Adrenal gland (tissue), 12 donors: ENCODE data around the gene MCM3AP. TPM values are rescaled to one million over a fixed set of nuclear protein-coding genes. Genes with fewer than 3 reads are reported as not detected.

Experiments
- DNase-seq, 7 donors: peaks; one replicate each; pipeline ENCODE4 v3.0.0-alpha.2; 2019 to 2020
- H3K27ac ChIP-seq, 5 donors: fragments of 200-600 bp; sonication (generic) in 4 of 5; 1 replicate in 3 of 5; 2 replicates in 2 of 5; pipeline versions ENCODE4 v1.5.1 to v1.8.0; 2016 to 2020; ENCODE audit warnings: mild to moderate bottlenecking in 1 of 5
- H3K27me3 ChIP-seq: fragments of 200-600 bp; 2 replicates; pipeline ENCODE4 v1.8.0; 2021
- H3K36me3 ChIP-seq, 2 donors: fragments of 200-600 bp; replicated peaks in 1 of 2; 1 replicate in 1 of 2; 2 replicates in 1 of 2; pipeline versions ENCODE4 v1.5.1 to v1.8.0; 2018 to 2022
- H3K4me1 ChIP-seq, 2 donors: fragments of 200-600 bp; replicated peaks in 1 of 2; 1 replicate in 1 of 2; 2 replicates in 1 of 2; pipeline versions ENCODE4 v1.5.1 to v1.8.0; 2018 to 2021
- H3K4me3 ChIP-seq, 4 donors: fragments of 200-600 bp; sonication (generic) in 3 of 4; one replicate each; pipeline ENCODE4 v1.5.1; 2016 to 2018
- H3K9me3 ChIP-seq, 3 donors: fragments of 200-600 bp; sonication (generic) in 1 of 3; replicated peaks in 1 of 3; 1 replicate in 2 of 3; 2 replicates in 1 of 3; pipeline versions ENCODE4 v1.5.1 to v1.8.0; 2016 to 2021
- POLR2A ChIP-seq, 2 donors: fragments of 450-650 bp; IDR thresholded peaks; one replicate each; pipeline ENCODE4 v1.6.1; 2017; ENCODE audit warnings: antibody characterized with exemption in 2 of 2, mild to moderate bottlenecking in 2 of 2, moderate library complexity in 1 of 2
- WGBS, 4 donors: extraction: QIAGEN DNeasy Blood & Tissue Kit in 2 of 4; methylation state at CpG; one replicate each; pipeline versions ENCODE4 v1.1.5 to v1.1.7; 2013 to 2017; 5-methylcytosine and 5-hydroxymethylcytosine counted together
- intact Hi-C, 2 donors: fragments of 100-400 bp; cut with DNase I; formaldehyde crosslinking; loops; one replicate each; pipeline versions ENCODE4 v1.14.1 to v1.15.0; 2022 to 2023
- polyA plus RNA-seq, 3 donors: library from polyadenylated mRNA; stranded (reverse); fragments of 200-250 nt in 2 of 3; fragments of 350-450 nt in 1 of 3; fragmentation: Illumina TruSeq in 1 of 3; extraction: RNeasy Lipid Tissue Mini Kit (QIAGEN cat#74804) in 1 of 3; gene quantifications; one replicate each; pipeline ENCODE4 v1.2.3, GENCODE V29; 2013 to 2014
- total RNA-seq, 9 donors: library from RNA; depleted of rRNA in 4 of 9; stranded (reverse); fragments of >200 nt in 4 of 9; fragments of 120-200 nt in 1 of 9; fragmentation: NEBNext Ultra II Directional in 1 of 9; extraction: Animal tissue kit (Norgen Biotek cat#: 25700) in 1 of 9; gene quantifications; one replicate each; pipeline versions ENCODE4 v1.1.0 to v1.2.4, GENCODE V29; 2013 to 2023
- TF ChIP-seq, protein P1 (sequence below), 6 experiments: fragments of 450-650 bp in 4 of 6; fragments of 200-600 bp in 2 of 6; sonication (generic) in 1 of 6; IDR thresholded peaks; 1 replicate in 5 of 6; 2 replicates in 1 of 6; pipeline versions ENCODE4 v1.5.1 to v1.8.0; 2016 to 2021; ENCODE audit warnings: antibody characterized with exemption in 6 of 6, mild to moderate bottlenecking in 2 of 6, moderate library complexity in 1 of 6
- donor health status: healthy with polysubstance abuse.
- donor health status: Bipolar disorder and iron deficiency.
- donor health status: DM: yes; HTN: yes; CAD: no.
- donor health status: DM: no; HTN: no; CAD: no.
- donor health status: DM: no; HTN: no; CAD: no.
- donor health status: DM: yes; HTN: yes; CAD: no.

The MCM3AP gene
- total and polyA plus RNA-seq, 12 donors, result 34.8 to 89.4 (median 70.1) TPM

- WGBS, 4 donors, result 90 to 95% (median 94%) methylated on average over 13 to 16 of the region's 16 CpGs
Measured at GRCh38 chr21:46216132-46216747, 69.2 kb downstream of the MCM3AP start.

DNA sequence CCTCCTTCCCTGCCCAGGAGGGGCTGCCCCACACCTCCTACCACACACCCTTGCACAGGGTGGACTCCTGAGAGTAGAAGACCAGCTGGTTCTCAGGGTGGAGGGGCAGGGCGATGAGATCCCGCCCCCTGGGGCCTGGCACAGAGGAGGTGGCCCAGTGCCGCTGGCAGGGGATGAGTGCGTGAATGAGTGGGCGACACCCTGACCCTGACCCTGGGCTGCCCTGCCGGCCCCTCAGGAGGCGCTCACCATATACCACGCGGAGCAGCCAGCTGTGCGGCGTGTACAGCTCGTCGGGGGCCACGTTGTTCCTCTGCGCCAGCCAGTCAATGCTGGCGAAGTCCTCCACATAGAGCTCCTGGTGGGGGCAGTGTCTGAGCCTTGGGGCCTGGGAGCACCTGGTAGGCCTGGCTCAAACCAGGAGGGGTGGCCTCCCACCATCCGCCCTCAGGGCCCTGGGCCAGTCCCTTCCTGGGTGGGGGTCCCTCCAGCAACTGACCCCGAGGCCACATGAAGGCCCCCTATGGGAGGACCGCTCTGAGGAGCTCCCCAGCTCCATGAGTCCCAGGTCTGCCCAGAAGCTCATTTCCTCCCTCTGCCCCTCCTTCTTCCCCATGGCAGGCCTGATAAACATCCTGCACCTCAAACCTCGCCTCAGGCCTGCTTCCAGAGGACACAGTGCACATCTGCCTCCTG is 69.8 kb downstream of the MCM3AP start:
- TF ChIP-seq, protein P1, sequence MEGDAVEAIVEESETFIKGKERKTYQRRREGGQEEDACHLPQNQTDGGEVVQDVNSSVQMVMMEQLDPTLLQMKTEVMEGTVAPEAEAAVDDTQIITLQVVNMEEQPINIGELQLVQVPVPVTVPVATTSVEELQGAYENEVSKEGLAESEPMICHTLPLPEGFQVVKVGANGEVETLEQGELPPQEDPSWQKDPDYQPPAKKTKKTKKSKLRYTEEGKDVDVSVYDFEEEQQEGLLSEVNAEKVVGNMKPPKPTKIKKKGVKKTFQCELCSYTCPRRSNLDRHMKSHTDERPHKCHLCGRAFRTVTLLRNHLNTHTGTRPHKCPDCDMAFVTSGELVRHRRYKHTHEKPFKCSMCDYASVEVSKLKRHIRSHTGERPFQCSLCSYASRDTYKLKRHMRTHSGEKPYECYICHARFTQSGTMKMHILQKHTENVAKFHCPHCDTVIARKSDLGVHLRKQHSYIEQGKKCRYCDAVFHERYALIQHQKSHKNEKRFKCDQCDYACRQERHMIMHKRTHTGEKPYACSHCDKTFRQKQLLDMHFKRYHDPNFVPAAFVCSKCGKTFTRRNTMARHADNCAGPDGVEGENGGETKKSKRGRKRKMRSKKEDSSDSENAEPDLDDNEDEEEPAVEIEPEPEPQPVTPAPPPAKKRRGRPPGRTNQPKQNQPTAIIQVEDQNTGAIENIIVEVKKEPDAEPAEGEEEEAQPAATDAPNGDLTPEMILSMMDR (IDR thresholded peaks at IDR 0.05), result no peak
- TF ChIP-seq POLR2A (IDR thresholded peaks at IDR 0.05), result no peak
- Histone ChIP-seq H3K4me1 (no peaks in the 10 kb centered on the region), H3K9me3 (no peaks in the 10 kb centered on the region), H3K27me3 (no peaks in the 10 kb centered on the region), H3K36me3 (peaks cover 0 to 46% of the 10 kb centered on the region in 2 donors), H3K27ac (no peak overlapping the region), H3K4me3 (no peak overlapping the region)
- WGBS, 4 donors, result 80 to 91% (median 84%) methylated on average over 5 to 20 of the region's 20 CpGs
- peak in 2 of 7 donors; percentile 11 to 14 for DNase-seq
- intact Hi-C loops, result no loop called here

More at GRCh38 chr21:46216132-46216747, 69.2 kb downstream of the MCM3AP start:
- H3K36me3 ChIP-seq, result peaks cover 0 to 47% of the 10 kb centered on the region in 2 donors
- H3K27me3 ChIP-seq, result no peaks in the 10 kb centered on the region
- peak in 2 of 7 donors; percentile 11 to 13 for DNase-seq
- H3K4me1 ChIP-seq, result no peaks in the 10 kb centered on the region
- no peak overlapping the region for H3K4me3 ChIP-seq
- no peaks in the 10 kb centered on the region for H3K9me3 ChIP-seq
- H3K27ac ChIP-seq, result no peak overlapping the region
- intact Hi-C loops, result no loop called here
- TF ChIP-seq POLR2A (IDR thresholded peaks at IDR 0.05), result no peak
- TF ChIP-seq, protein P1 (IDR thresholded peaks at IDR 0.05), result no peak

- DNase-seq, result peak in 2 of 7 donors; percentile 9 to 10
- H3K4me1 ChIP-seq, result no peaks in the 10 kb centered on the region
- peaks cover 0 to 46% of the 10 kb centered on the region in 2 donors for H3K36me3 ChIP-seq
- no peak overlapping the region for H3K4me3 ChIP-seq
- WGBS, 4 donors, result 89 to 95% (median 93%) methylated on average over 14 to 27 of the region's 27 CpGs
- no peaks in the 10 kb centered on the region for H3K27me3 ChIP-seq
- intact Hi-C loops, result no loop called here
- TF ChIP-seq, protein P1 (IDR thresholded peaks at IDR 0.05), result no peak
- TF ChIP-seq POLR2A (IDR thresholded peaks at IDR 0.05), result no peak
- H3K9me3 ChIP-seq, result no peaks in the 10 kb centered on the region
- H3K27ac ChIP-seq, result no peak overlapping the region
Measured at GRCh38 chr21:46214478-46215340, 70.7 kb downstream of the MCM3AP start.
